ENCODE results near the gene ACLY. TPM values are rescaled to one million over a fixed set of nuclear protein-coding genes. Genes with fewer than 3 reads are reported as not detected.

The ACLY gene
- total and polyA plus RNA-seq, 2 experiments from 2014 or later, result 119 to 439 TPM

DNA sequence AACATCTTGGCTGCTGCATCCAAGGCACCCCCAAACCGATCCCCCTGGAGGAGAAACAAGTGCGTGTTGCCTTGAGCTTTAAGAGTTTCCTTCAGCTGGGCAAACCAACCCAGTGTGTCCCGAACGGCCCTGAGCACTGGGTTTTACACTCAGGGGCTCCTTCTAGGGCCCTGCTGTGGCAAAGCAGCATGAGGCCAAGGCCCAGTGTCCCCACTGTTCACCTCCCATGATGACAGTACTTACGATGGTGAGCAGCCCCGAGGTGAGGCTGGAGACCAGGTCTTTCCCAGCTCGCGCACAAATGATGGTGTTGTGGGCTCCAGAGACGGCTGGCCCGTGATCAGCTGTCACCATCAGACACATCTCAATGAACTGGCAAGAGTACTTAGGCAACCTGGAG lies 47.0 kb downstream of the ACLY start:
- Histone ChIP-seq H2AFZ (no peak overlapping the region), H3K27me3 (ENCODE audit: insufficient read depth) (no peaks in the 10 kb centered on the region), H3K36me3 (ENCODE audit: insufficient read depth) (peaks cover 78% of the 10 kb centered on the region), H3K79me2 (replicated peaks; ENCODE audit: insufficient read depth) (no peaks in the 10 kb centered on the region), H4K20me1 (replicated peaks; ENCODE audit: insufficient read depth) (peaks cover 8% of the 10 kb centered on the region), H3K27ac (ENCODE audit: low read depth) (no peak overlapping the region), H3K4me1 (ENCODE audit: insufficient read depth) (no peaks in the 10 kb centered on the region), H3K4me3 (no peak overlapping the region), H3K9me2 (ENCODE audit: insufficient read depth) (no peaks in the 10 kb centered on the region), H3K4me2 (no peak overlapping the region), H3F3A (replicated peaks; ENCODE audit: low read depth) (peaks cover 39% of the 10 kb centered on the region)
- ATAC-seq (no peak), DNase-seq (ENCODE audit: low spot score) (no peak)
- H3K4me1 Mint-ChIP-seq, result no peaks in the 10 kb centered on the region
- H3K27me3 Mint-ChIP-seq (ENCODE audit: insufficient read depth, low read depth, poor library complexity), result peaks cover 7% of the 10 kb centered on the region
- H3K4me3 Mint-ChIP-seq, result no peak overlapping the region
- H3K9me3 Mint-ChIP-seq, result peaks cover 8% of the 10 kb centered on the region; the same call in 2 of the 3 replicates
- no peak overlapping the region for H3K27ac Mint-ChIP-seq
- peaks cover 95% of the 10 kb centered on the region for H3K36me3 Mint-ChIP-seq (ENCODE audit: low read depth)
- no peak for TF ChIP-seq JUNB (IDR thresholded peaks at IDR 0.05; ENCODE audit: unreplicated experiment)
- TF ChIP-seq STAT1 (IDR thresholded peaks at IDR 0.05; ENCODE audit: unreplicated experiment), result no peak
- TF ChIP-seq, protein P1, sequence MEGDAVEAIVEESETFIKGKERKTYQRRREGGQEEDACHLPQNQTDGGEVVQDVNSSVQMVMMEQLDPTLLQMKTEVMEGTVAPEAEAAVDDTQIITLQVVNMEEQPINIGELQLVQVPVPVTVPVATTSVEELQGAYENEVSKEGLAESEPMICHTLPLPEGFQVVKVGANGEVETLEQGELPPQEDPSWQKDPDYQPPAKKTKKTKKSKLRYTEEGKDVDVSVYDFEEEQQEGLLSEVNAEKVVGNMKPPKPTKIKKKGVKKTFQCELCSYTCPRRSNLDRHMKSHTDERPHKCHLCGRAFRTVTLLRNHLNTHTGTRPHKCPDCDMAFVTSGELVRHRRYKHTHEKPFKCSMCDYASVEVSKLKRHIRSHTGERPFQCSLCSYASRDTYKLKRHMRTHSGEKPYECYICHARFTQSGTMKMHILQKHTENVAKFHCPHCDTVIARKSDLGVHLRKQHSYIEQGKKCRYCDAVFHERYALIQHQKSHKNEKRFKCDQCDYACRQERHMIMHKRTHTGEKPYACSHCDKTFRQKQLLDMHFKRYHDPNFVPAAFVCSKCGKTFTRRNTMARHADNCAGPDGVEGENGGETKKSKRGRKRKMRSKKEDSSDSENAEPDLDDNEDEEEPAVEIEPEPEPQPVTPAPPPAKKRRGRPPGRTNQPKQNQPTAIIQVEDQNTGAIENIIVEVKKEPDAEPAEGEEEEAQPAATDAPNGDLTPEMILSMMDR (conservative IDR thresholded peaks at IDR 0.05; ENCODE audit: low read depth in 2 of 2), result no peak
- no peak for TF ChIP-seq POLR2AphosphoS5 (IDR thresholded peaks at IDR 0.05; ENCODE audit: low read depth)
- no peak for TF ChIP-seq NANOG (IDR thresholded peaks at IDR 0.05; ENCODE audit: borderline replicate concordance)
- TF ChIP-seq CREB1 (CRISPR knock-in tag; IDR thresholded peaks at IDR 0.05; ENCODE audit: low read depth), result no peak
- TF ChIP-seq EZH2phosphoT487 (IDR thresholded peaks at IDR 0.05; ENCODE audit: unreplicated experiment), result no peak
- TF ChIP-seq, protein P2, sequence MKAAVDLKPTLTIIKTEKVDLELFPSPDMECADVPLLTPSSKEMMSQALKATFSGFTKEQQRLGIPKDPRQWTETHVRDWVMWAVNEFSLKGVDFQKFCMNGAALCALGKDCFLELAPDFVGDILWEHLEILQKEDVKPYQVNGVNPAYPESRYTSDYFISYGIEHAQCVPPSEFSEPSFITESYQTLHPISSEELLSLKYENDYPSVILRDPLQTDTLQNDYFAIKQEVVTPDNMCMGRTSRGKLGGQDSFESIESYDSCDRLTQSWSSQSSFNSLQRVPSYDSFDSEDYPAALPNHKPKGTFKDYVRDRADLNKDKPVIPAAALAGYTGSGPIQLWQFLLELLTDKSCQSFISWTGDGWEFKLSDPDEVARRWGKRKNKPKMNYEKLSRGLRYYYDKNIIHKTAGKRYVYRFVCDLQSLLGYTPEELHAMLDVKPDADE (IDR thresholded peaks at IDR 0.05), result no peak
- TF ChIP-seq EZH2 (IDR thresholded peaks at IDR 0.05; ENCODE audit: low read depth, unreplicated experiment), result no peak
- TF ChIP-seq ZNF114 (CRISPR knock-in tag; IDR thresholded peaks at IDR 0.05), result no peak
- TF ChIP-seq ZNF331 (CRISPR knock-in tag; IDR thresholded peaks at IDR 0.05; ENCODE audit: low read depth), result no peak
- TF ChIP-seq, protein P3, sequence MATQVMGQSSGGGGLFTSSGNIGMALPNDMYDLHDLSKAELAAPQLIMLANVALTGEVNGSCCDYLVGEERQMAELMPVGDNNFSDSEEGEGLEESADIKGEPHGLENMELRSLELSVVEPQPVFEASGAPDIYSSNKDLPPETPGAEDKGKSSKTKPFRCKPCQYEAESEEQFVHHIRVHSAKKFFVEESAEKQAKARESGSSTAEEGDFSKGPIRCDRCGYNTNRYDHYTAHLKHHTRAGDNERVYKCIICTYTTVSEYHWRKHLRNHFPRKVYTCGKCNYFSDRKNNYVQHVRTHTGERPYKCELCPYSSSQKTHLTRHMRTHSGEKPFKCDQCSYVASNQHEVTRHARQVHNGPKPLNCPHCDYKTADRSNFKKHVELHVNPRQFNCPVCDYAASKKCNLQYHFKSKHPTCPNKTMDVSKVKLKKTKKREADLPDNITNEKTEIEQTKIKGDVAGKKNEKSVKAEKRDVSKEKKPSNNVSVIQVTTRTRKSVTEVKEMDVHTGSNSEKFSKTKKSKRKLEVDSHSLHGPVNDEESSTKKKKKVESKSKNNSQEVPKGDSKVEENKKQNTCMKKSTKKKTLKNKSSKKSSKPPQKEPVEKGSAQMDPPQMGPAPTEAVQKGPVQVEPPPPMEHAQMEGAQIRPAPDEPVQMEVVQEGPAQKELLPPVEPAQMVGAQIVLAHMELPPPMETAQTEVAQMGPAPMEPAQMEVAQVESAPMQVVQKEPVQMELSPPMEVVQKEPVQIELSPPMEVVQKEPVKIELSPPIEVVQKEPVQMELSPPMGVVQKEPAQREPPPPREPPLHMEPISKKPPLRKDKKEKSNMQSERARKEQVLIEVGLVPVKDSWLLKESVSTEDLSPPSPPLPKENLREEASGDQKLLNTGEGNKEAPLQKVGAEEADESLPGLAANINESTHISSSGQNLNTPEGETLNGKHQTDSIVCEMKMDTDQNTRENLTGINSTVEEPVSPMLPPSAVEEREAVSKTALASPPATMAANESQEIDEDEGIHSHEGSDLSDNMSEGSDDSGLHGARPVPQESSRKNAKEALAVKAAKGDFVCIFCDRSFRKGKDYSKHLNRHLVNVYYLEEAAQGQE (IDR thresholded peaks at IDR 0.05; ENCODE audit: unreplicated experiment), result no peak
- TF ChIP-seq, protein P4, sequence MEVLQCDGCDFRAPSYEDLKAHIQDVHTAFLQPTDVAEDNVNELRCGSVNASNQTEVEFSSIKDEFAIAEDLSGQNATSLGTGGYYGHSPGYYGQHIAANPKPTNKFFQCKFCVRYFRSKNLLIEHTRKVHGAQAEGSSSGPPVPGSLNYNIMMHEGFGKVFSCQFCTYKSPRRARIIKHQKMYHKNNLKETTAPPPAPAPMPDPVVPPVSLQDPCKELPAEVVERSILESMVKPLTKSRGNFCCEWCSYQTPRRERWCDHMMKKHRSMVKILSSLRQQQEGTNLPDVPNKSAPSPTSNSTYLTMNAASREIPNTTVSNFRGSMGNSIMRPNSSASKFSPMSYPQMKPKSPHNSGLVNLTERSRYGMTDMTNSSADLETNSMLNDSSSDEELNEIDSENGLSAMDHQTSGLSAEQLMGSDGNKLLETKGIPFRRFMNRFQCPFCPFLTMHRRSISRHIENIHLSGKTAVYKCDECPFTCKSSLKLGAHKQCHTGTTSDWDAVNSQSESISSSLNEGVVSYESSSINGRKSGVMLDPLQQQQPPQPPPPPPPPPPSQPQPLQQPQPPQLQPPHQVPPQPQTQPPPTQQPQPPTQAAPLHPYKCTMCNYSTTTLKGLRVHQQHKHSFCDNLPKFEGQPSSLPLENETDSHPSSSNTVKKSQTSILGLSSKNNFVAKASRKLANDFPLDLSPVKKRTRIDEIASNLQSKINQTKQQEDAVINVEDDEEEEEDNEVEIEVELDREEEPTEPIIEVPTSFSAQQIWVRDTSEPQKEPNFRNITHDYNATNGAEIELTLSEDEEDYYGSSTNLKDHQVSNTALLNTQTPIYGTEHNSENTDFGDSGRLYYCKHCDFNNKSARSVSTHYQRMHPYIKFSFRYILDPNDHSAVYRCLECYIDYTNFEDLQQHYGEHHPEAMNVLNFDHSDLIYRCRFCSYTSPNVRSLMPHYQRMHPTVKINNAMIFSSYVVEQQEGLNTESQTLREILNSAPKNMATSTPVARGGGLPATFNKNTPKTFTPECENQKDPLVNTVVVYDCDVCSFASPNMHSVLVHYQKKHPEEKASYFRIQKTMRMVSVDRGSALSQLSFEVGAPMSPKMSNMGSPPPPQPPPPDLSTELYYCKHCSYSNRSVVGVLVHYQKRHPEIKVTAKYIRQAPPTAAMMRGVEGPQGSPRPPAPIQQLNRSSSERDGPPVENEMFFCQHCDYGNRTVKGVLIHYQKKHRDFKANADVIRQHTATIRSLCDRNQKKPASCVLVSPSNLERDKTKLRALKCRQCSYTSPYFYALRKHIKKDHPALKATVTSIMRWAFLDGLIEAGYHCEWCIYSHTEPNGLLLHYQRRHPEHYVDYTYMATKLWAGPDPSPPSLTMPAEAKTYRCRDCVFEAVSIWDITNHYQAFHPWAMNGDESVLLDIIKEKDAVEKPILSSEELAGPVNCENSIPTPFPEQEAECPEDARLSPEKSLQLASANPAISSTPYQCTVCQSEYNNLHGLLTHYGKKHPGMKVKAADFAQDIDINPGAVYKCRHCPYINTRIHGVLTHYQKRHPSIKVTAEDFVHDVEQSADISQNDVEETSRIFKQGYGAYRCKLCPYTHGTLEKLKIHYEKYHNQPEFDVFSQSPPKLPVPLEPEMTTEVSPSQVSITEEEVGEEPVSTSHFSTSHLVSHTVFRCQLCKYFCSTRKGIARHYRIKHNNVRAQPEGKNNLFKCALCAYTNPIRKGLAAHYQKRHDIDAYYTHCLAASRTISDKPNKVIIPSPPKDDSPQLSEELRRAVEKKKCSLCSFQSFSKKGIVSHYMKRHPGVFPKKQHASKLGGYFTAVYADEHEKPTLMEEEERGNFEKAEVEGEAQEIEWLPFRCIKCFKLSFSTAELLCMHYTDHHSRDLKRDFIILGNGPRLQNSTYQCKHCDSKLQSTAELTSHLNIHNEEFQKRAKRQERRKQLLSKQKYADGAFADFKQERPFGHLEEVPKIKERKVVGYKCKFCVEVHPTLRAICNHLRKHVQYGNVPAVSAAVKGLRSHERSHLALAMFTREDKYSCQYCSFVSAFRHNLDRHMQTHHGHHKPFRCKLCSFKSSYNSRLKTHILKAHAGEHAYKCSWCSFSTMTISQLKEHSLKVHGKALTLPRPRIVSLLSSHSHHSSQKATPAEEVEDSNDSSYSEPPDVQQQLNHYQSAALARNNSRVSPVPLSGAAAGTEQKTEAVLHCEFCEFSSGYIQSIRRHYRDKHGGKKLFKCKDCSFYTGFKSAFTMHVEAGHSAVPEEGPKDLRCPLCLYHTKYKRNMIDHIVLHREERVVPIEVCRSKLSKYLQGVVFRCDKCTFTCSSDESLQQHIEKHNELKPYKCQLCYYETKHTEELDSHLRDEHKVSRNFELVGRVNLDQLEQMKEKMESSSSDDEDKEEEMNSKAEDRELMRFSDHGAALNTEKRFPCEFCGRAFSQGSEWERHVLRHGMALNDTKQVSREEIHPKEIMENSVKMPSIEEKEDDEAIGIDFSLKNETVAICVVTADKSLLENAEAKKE (CRISPR knock-in tag; IDR thresholded peaks at IDR 0.05), result no peak

Measured in GM23338 (cell line).